Measurements from ENCODE around the gene PLSCR1.

Gene PLSCR1

GRCh38 chr3:146507331-146508120 is 36.9 kb downstream of the PLSCR1 start:
- no peak overlapping the region for H3K27ac ChIP-seq
- no peak overlapping the region for H3K4me3 ChIP-seq (ENCODE audit: low read depth, low read length)
- no peaks in the 10 kb centered on the region for H3K27me3 ChIP-seq (ENCODE audit: insufficient read depth, low read depth, severe bottlenecking)
- no peak for DNase-seq
- no peak for TF ChIP-seq CTCF (IDR thresholded peaks at IDR 0.05; ENCODE audit: low read depth, low read length)
- H3K36me3 ChIP-seq, result no peaks in the 10 kb centered on the region
- no peaks in the 10 kb centered on the region for H3K9me3 ChIP-seq (ENCODE audit: severe bottlenecking)

GRCh38 chr3:146505516-146505915 is 38.9 kb downstream of the PLSCR1 start:
- Histone ChIP-seq H3K27ac (no peak overlapping the region), H3K9me3 (ENCODE audit: severe bottlenecking) (no peaks in the 10 kb centered on the region)
- TF ChIP-seq CTCF (IDR thresholded peaks at IDR 0.05; ENCODE audit: low read depth, low read length), result no peak

GRCh38 chr3:146504498-146505197 is 39.8 kb downstream of the PLSCR1 start:
- H3K4me3 ChIP-seq (ENCODE audit: low read depth, low read length), result no peak overlapping the region
- H3K36me3 ChIP-seq, result no peaks in the 10 kb centered on the region
- no peak overlapping the region for H3K27ac ChIP-seq
- no peak for TF ChIP-seq CTCF (IDR thresholded peaks at IDR 0.05; ENCODE audit: low read depth, low read length)
- DNase-seq, result no peak
- no peaks in the 10 kb centered on the region for H3K27me3 ChIP-seq (ENCODE audit: insufficient read depth, low read depth, severe bottlenecking)
- H3K9me3 ChIP-seq (ENCODE audit: severe bottlenecking), result no peaks in the 10 kb centered on the region

More at GRCh38 chr3:146505516-146505915, 38.9 kb downstream of the PLSCR1 start:
- H3K4me3 ChIP-seq (ENCODE audit: low read depth, low read length), result no peak overlapping the region
- no peaks in the 10 kb centered on the region for H3K27me3 ChIP-seq (ENCODE audit: insufficient read depth, low read depth, severe bottlenecking)
- H3K36me3 ChIP-seq, result no peaks in the 10 kb centered on the region
- no peak for DNase-seq

- Histone ChIP-seq H3K9me3 (ENCODE audit: severe bottlenecking) (no peaks in the 10 kb centered on the region), H3K27ac (no peak overlapping the region), H3K36me3 (no peaks in the 10 kb centered on the region), H3K27me3 (ENCODE audit: insufficient read depth, low read depth, severe bottlenecking) (no peaks in the 10 kb centered on the region), H3K4me3 (ENCODE audit: low read depth, low read length) (no peak overlapping the region)
- no peak for DNase-seq
- TF ChIP-seq CTCF (IDR thresholded peaks at IDR 0.05; ENCODE audit: low read depth, low read length), result no peak
These were observed 40.8 kb downstream of the PLSCR1 start for GRCh38 chr3:146503461-146504202.

- Histone ChIP-seq H3K27me3 (ENCODE audit: insufficient read depth, low read depth, severe bottlenecking) (no peaks in the 10 kb centered on the region), H3K4me3 (ENCODE audit: low read depth, low read length) (no peak overlapping the region), H3K27ac (no peak overlapping the region), H3K9me3 (ENCODE audit: severe bottlenecking) (no peaks in the 10 kb centered on the region), H3K36me3 (no peaks in the 10 kb centered on the region)
- no peak for TF ChIP-seq CTCF (IDR thresholded peaks at IDR 0.05; ENCODE audit: low read depth, low read length)
- DNase-seq, result no peak
These were observed 41.4 kb downstream of the PLSCR1 start for GRCh38 chr3:146502887-146503460.

All from WERI-Rb-1 (cell line).